Loucy (cell line): Measurements from ENCODE around the gene AMOTL1.

Source experiments
- H2AFZ ChIP-seq: fragments of 200-600 bp; sonication (generic); 2 replicates; pipeline ENCODE4 v1.6.0; 2016; ENCODE audit warnings: antibody characterized with exemption, mild to moderate bottlenecking, low read length, moderate library complexity
- H3F3A ChIP-seq: fragments of 200-600 bp; 2 replicates; pipeline ENCODE4 v1.6.0; 2016; ENCODE audit warnings: antibody characterized with exemption, low read depth, mild to moderate bottlenecking
- H3K27me3 ChIP-seq: fragments of 200-600 bp; sonication (generic); 2 replicates; pipeline ENCODE4 v1.6.1; 2014; ENCODE audit warnings: low read length, mild to moderate bottlenecking; ENCODE audit not compliant: insufficient read depth, poor library complexity, severe bottlenecking
- H3K36me3 ChIP-seq: fragments of 200-600 bp; sonication (generic); 2 replicates; pipeline ENCODE4 v1.6.1; 2016; ENCODE audit warnings: low read length; ENCODE audit not compliant: insufficient read depth
- H3K4me1 ChIP-seq: fragments of 200-600 bp; sonication (generic); 2 replicates; pipeline ENCODE4 v1.5.1; 2014; ENCODE audit warnings: low read length, mild to moderate bottlenecking; ENCODE audit not compliant: insufficient read depth, poor library complexity, severe bottlenecking
- H3K4me2 ChIP-seq: fragments of 200-600 bp; sonication (generic); 2 replicates; pipeline ENCODE4 v1.6.0; 2014; ENCODE audit warnings: antibody characterized with exemption, low read length, low read depth, mild to moderate bottlenecking; ENCODE audit not compliant: poor library complexity, severe bottlenecking
- H3K4me3 ChIP-seq: fragments of 200-600 bp; sonication (generic); 2 replicates; pipeline ENCODE4 v1.5.1; 2014; ENCODE audit warnings: low read length, mild to moderate bottlenecking, mixed read lengths; ENCODE audit not compliant: poor library complexity, severe bottlenecking
- H3K79me2 ChIP-seq: fragments of 200-600 bp; sonication (generic); 2 replicates; pipeline ENCODE4 v1.6.1; 2014; ENCODE audit warnings: low read length; ENCODE audit not compliant: insufficient read depth
- H3K9ac ChIP-seq: fragments of 200-600 bp; sonication (generic); 2 replicates; pipeline ENCODE4 v1.6.0; 2014; ENCODE audit warnings: mild to moderate bottlenecking, low read depth, low read length, moderate library complexity; ENCODE audit not compliant: poor library complexity, severe bottlenecking
- H3K9me2 ChIP-seq: fragments of 200-600 bp; sonication (generic); replicated peaks from 2 replicates; pipeline ENCODE4 v1.6.1; 2016; ENCODE audit warnings: low read depth, low read length, mixed read lengths
- H3K9me3 ChIP-seq: fragments of 200-600 bp; sonication (generic); 2 replicates; pipeline ENCODE4 v1.6.1; 2014; ENCODE audit warnings: mild to moderate bottlenecking, antibody characterized with exemption, low read length, low read depth; ENCODE audit not compliant: insufficient read depth
- H4K20me1 ChIP-seq: fragments of 200-600 bp; sonication (generic); 2 replicates; pipeline ENCODE4 v1.6.0; 2014; ENCODE audit warnings: antibody characterized with exemption, low read length, mild to moderate bottlenecking; ENCODE audit not compliant: insufficient read depth, poor library complexity, severe bottlenecking
- EZH2phosphoT487 ChIP-seq: fragments of 200-600 bp; IDR thresholded peaks from 2 replicates; pipeline ENCODE4 v1.6.1; 2018; ENCODE audit warnings: antibody characterized with exemption, mild to moderate bottlenecking, moderate library complexity, borderline replicate concordance
- TF ChIP-seq, protein P1 (sequence below): fragments of 200-600 bp; sonication (generic); conservative IDR thresholded peaks from 2 replicates; pipeline ENCODE4 v1.5.1; 2014; ENCODE audit warnings: mild to moderate bottlenecking, antibody characterized with exemption, low read length

The AMOTL1 gene

DNA sequence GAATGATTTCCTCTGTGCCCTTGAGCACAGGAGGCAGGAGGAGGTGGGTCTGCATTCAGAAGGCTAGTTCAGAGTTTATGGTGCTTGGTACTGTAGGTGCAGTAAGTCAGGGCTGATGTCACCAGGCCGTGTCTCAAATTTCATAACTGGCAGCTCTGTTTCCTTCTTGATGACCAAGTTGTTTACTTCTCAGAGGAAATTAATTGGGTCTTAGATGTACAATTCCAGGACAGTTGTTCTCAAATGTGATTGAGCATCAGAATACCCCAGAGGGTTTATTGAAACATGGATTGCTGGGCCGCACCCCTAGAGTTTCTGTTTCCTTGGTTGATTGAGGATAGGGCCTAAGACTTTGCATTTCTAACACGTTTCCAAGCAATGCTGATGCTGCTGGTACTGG lies 6.2 kb downstream of the AMOTL1 start:
- Histone ChIP-seq H2AFZ (no peak overlapping the region), H4K20me1 (peaks cover 71% of the 10 kb centered on the region), H3K9me2 (no peaks in the 10 kb centered on the region), H3K79me2 (peaks cover 98% of the 10 kb centered on the region), H3K4me3 (peak overlapping the region; percentile 12), H3K36me3 (no peaks in the 10 kb centered on the region), H3K9me3 (no peaks in the 10 kb centered on the region), H3F3A (no peaks in the 10 kb centered on the region), H3K4me2 (peak overlapping the region; percentile 91), H3K4me1 (peaks cover 69% of the 10 kb centered on the region), H3K9ac (no peak overlapping the region), H3K27me3 (no peaks in the 10 kb centered on the region)
- no peak for TF ChIP-seq EZH2phosphoT487

DNA sequence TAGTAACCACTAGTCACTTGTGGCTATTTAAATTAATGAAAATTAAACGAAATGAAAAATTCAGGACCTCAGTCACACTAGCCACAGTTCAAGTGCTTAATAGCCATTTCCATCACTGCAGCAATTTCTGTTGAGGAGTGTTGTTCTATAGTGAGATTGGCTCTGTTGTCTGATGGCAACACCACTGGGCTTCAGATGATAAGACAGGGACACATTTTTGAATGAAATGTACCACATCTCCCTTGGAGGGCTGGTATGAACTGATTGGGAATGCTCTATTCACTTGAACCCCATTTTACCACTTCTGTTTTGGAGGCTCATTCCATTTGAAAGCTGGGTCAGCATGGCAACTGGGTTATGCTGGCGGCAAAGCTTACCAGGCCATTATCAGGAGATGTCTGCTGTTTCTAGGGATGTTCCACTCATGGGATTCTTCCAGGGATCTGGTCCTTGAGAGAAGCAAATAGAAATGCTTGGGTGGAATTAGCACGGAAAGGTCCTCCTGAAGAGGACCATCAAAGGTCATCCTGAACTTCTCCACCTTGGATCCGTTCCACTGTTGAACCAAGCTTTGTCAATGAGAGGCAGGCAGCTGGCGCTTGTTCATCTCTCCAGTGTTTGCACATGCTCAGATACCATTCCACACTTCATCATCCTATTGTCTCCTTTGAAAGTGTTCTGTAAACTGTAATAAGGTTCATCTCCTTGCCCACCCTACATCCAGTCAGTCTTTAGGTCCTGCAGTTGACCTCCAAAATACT lies 7.6 kb downstream of the AMOTL1 start:
- Histone ChIP-seq H3K9me3 (no peaks in the 10 kb centered on the region), H3K27me3 (no peaks in the 10 kb centered on the region), H3K79me2 (peaks cover 96% of the 10 kb centered on the region), H3K9me2 (no peaks in the 10 kb centered on the region), H3K4me1 (peaks cover 67% of the 10 kb centered on the region), H2AFZ (no peak overlapping the region), H3K4me2 (peak overlapping the region; percentile 48), H4K20me1 (peaks cover 67% of the 10 kb centered on the region), H3F3A (peaks cover 7% of the 10 kb centered on the region; the same call in 1 of the 2 replicates), H3K36me3 (no peaks in the 10 kb centered on the region), H3K4me3 (peak overlapping the region; percentile 23), H3K9ac (no peak overlapping the region)
- TF ChIP-seq, protein P1, sequence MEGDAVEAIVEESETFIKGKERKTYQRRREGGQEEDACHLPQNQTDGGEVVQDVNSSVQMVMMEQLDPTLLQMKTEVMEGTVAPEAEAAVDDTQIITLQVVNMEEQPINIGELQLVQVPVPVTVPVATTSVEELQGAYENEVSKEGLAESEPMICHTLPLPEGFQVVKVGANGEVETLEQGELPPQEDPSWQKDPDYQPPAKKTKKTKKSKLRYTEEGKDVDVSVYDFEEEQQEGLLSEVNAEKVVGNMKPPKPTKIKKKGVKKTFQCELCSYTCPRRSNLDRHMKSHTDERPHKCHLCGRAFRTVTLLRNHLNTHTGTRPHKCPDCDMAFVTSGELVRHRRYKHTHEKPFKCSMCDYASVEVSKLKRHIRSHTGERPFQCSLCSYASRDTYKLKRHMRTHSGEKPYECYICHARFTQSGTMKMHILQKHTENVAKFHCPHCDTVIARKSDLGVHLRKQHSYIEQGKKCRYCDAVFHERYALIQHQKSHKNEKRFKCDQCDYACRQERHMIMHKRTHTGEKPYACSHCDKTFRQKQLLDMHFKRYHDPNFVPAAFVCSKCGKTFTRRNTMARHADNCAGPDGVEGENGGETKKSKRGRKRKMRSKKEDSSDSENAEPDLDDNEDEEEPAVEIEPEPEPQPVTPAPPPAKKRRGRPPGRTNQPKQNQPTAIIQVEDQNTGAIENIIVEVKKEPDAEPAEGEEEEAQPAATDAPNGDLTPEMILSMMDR: no peak
- no peak for TF ChIP-seq EZH2phosphoT487

DNA sequence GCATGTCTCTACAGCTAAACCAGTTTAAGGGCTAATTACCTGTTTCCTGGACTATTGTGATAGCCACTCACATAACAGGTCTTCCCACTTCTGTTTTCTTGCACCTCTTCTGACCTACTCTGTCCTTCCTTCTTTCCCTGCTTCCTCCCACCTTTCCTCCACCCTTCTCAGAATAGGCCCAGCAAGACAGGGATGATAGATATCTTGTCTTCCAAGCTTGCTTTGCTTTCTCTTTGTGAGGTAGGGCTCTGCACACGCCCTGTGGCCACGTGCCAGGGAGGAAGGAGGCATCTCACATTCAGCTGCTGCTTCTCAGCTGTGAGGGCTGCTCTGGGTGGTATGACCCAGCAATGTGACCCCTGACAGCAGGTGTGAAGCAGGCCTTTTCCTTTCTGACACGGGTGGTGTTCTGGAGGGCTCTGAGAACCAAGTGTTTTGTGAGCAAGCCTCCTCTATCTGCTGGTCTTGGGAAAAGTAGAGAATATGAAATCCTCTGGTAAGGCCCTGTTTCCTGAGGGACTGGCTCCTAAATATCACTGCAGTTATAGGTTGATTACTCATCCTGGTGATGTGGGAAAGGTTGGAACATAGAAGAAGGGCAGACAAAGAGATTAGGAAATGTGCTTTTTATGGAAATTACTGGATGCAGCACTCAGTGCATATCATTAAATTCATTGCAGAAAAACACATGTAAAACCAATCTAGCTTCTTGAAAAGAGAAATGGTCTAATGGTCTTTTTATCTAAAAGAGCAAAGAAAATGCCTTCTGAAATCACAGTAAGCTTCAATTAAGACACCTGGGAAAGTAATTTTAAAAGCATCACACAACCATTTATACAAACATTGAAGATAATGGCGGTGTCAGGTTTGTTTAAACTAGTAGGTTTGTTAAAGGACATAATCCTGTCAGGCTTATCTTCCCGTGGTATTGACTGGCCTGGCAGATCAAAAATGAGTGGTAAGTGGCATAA lies 8.5 kb downstream of the AMOTL1 start:
- Histone ChIP-seq H3K27me3 (no peaks in the 10 kb centered on the region), H3K4me2 (peak overlapping the region; percentile 48), H2AFZ (no peak overlapping the region), H3K9me2 (no peaks in the 10 kb centered on the region), H3K9ac (peak overlapping the region; percentile 9), H3K79me2 (peaks cover 96% of the 10 kb centered on the region), H3K4me3 (peak overlapping the region; percentile 23), H3F3A (peaks cover 7% of the 10 kb centered on the region; the same call in 1 of the 2 replicates), H3K9me3 (no peaks in the 10 kb centered on the region), H4K20me1 (peaks cover 59% of the 10 kb centered on the region), H3K4me1 (peaks cover 65% of the 10 kb centered on the region), H3K36me3 (no peaks in the 10 kb centered on the region)
- TF ChIP-seq, protein P1: no peak
- no peak for TF ChIP-seq EZH2phosphoT487
